ENCODE measurements around the gene LBHD2. TPM values are rescaled to one million over a fixed set of nuclear protein-coding genes. Genes with fewer than 3 reads are reported as not detected.

Gene LBHD2
- total and polyA plus RNA-seq, 2 of the 13 experiments (the other 11 are each of a cell fraction or from before 2014, with no cell fraction given): 0.67 to 1.00 TPM

- no peak for TF ChIP-seq E2F1 (CRISPR knock-in tag; IDR thresholded peaks at IDR 0.05)
- TF ChIP-seq ZBTB21 (CRISPR knock-in tag; IDR thresholded peaks at IDR 0.05): no peak
- no peak for TF ChIP-seq ZNF30 (CRISPR knock-in tag; IDR thresholded peaks at IDR 0.05)
- TF ChIP-seq PPARG (CRISPR knock-in tag; conservative IDR thresholded peaks at IDR 0.05): no peak
- 0 out of 2 replicates have a peak, but pooled peaks have one; percentile 48 for TF ChIP-seq ZNF350 (CRISPR knock-in tag; IDR thresholded peaks at IDR 0.05; ENCODE audit: borderline replicate concordance, low read depth)
- TF ChIP-seq HOXD1 (CRISPR knock-in tag; IDR thresholded peaks at IDR 0.05): no peak
- TF ChIP-seq ZNF784 (CRISPR knock-in tag; IDR thresholded peaks at IDR 0.05; ENCODE audit: borderline replicate concordance): peak; percentile 84; the same call in 1 of the 2 replicates
- peak; percentile 57 for TF ChIP-seq HOXA5 (CRISPR knock-in tag; IDR thresholded peaks at IDR 0.05)
- peak; percentile 51; the same call in 1 of the 2 replicates for TF ChIP-seq BRD4 (CRISPR knock-in tag; IDR thresholded peaks at IDR 0.05)
- peak; percentile 83; the same call in 1 of the 2 replicates for TF ChIP-seq IRX3 (CRISPR knock-in tag; IDR thresholded peaks at IDR 0.05; ENCODE audit: borderline replicate concordance, low read depth)
- TF ChIP-seq TFE3 (CRISPR knock-in tag; IDR thresholded peaks at IDR 0.05): no peak
- peak; percentile 84 for TF ChIP-seq TFAP4 (IDR thresholded peaks at IDR 0.05; ENCODE audit: borderline replicate concordance, low read depth)
- TF ChIP-seq AHDC1 (CRISPR knock-in tag; IDR thresholded peaks at IDR 0.05; ENCODE audit: borderline replicate concordance): 0 out of 2 replicates have a peak, but pooled peaks have one; percentile 35
- TF ChIP-seq AKAP8 (CRISPR knock-in tag; IDR thresholded peaks at IDR 0.05): no peak
- no peak for TF ChIP-seq ZFP90 (CRISPR knock-in tag; IDR thresholded peaks at IDR 0.05; ENCODE audit: borderline replicate concordance)
- peak; percentile 60 for TF ChIP-seq ZSCAN31 (CRISPR knock-in tag; IDR thresholded peaks at IDR 0.05; ENCODE audit: low read depth)
- no peak for TF ChIP-seq ZNF44 (CRISPR knock-in tag; IDR thresholded peaks at IDR 0.05)
- peak; percentile 81; the same call in 1 of the 2 replicates for TF ChIP-seq ZNF317 (CRISPR knock-in tag; IDR thresholded peaks at IDR 0.05)
- 0 out of 2 replicates have a peak, but pooled peaks have one; percentile 55 for TF ChIP-seq MEF2D (CRISPR knock-in tag; IDR thresholded peaks at IDR 0.05)
Observed at GRCh38 chr14:103094406-103095209, 10.6 kb downstream of the LBHD2 start, which contains the start of gene EXOC3L4 (continued).
